HG03196 (cell line): ENCODE data around the gene ZNF496.
"Not testable (repeated sequence)": the region's sequence is repeated elsewhere in the genome, so short reads cannot be mapped to it uniquely, and the experiment has no call there.

Experiments
- ATAC-seq: cut with Tn5 transposase; IDR thresholded peaks from one replicate; pipeline ENCODE4 v1.9.1; 2021; ENCODE audit not compliant: unreplicated experiment

ZNF496 gene

DNA sequence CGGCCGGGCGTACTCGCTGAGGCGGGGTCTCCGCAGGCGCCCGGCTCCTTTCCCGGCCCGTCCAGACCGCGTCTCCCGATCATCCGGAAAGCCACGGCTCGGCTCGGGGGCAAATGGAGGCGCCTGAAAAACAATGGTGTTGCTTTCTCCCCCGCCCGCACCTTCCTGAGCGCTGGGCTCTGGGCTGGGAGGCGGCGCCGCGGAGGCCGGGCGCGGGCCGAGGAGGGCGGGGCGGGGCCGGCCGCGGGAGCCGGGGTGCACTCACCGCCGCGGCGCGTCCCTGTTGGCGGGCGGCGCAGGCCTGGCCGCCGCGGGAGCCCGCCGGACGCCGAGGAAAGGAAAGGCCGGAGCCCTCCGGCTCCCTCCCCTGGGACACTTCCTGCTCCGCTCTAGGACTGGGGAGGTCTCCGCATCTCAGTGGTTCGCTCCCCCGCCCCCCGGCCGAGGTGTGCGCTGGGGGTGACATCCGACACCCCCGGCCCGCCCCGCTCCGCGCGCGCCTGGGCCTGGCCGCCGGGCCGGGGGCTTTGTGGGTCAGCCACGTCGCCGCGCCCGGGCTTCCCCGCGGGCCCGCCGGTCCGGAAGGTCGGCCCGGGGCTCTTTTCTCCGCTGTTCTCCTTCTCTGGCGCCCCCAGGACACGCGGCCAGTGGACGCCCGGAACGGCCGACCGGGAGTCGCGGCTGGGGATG is at the start of gene ZNF496:
ZNF496 (minus strand) TSS at position 343 of the 690 bp plus-strand sequence. CDS start 2,289 bp downstream, outside the sequence.
- peak; percentile 61 for ATAC-seq

DNA sequence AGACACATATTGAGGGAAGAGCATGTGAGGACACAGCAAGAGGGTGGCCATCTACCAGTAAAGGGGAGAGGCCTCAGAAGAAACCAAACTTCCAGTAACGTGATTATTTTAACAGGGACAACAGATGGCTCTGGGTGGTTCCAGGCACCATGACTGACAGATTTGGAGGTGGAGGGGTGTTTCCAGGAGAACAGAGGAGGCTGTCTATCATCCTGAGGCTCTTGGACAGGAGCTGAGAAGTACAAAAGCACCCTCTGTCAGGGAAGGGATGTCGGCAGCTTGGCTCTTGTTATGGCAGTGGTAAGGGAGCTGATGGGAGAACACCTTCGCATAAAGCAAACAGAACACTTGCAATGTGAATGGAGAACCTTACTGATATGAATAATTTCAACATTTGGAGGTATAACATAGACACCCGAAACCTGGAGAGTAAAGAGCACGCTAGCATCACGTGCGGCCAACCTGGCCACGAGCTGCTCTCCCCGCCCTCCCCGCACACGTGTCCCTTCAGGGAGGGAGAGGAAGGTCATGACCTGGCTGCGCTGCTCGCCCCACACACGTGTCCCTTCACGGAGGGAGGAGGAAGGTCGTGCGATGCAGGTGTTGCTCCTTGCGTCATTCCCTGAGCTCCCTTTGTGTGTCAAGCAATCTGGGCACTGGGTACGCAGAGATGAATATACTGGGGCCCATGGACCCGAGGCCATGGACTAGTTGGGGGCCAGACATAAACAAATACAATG is 46.8 kb upstream of the ZNF496 start:
- no peak for ATAC-seq

DNA sequence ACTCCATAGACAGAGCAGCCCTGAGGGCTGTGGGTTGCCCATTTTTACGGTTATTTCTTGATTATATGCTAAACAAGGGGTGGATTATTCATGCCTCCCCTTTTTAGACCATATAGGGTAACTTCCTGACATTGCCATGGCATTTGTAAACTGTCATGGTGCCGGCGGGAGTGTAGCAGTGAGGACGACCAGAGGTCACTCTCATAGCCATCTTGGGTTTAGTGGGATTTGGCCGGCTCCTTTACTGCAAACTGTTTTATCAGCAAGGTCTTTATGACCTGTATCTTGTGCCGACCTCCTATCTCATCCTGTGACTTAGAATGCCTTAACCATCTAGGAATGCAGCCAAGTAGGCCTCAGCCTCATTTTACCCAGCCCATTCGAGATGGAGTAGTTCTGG is 46.0 kb upstream of the ZNF496 start:
- not testable (repeated sequence) for ATAC-seq

DNA sequence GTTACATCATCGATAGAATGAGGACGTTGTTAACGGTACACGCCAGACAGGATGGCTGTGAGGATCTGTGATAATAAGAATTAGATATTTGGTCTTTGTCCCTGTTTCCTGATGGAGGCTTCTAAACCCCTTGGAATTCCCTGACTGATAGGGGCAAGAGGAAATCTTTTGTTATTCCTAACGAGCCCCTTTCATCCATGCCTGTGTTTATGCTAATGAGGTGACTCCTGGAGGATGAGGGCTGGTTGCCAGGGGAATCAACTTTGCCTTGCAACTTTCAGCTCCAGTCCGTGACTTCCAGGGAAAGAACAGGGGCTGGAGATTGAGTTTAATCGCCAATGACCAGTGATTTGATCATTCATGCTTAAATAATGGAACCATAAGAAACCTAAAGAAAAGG is 45.0 kb upstream of the ZNF496 start:
- no peak for ATAC-seq

DNA sequence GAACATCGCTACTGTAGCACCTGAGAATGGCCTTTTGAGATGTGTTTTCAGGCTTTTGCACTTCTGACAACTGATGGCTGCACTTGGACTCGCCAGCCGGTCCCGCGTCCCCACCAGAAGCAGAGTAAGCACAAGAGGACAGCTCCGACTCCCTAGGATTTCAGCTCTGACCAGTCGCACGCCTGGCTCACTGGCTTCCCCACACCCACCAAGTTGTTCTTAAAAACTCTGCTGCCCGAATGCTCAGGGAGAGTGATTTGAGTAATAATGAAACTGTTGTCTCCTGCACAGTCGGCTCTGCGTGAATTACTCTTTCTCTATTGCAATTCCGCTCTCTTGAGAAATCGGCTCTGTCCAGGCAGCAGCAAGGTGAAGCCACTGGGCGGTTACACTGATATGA is 44.1 kb upstream of the ZNF496 start:
- ATAC-seq: no peak

DNA sequence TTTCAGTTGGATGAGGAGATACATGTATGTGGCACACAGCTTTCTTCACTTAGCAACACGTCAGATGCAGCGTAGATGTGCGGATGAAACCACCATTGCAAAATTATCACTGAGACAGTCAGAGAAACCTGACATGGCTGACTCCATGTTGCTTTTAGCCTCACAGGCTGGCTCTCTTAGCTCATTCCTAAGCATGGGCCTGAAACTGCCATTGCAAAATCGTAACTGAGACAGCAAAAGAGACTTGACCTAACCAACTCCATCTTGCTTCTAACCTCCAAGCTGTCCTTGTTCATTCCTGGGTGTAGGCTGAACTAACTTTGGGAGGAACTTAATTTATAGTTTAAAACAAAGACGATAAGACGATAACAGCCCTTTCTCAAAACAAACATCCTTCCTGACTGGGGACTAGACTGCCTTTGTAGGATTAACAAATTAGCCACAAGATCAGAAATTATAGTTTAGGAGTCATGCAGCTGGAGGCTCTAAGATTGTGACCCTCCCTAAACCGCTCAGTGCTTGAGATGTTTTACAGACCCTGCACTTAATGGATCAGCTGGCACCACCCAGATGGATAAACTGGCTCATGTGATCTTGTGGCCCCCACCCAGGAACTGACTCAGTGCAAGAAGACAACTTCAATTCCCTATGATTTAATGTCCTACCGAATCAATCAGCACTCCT is 43.1 kb upstream of the ZNF496 start:
- ATAC-seq: not testable (repeated sequence)

DNA sequence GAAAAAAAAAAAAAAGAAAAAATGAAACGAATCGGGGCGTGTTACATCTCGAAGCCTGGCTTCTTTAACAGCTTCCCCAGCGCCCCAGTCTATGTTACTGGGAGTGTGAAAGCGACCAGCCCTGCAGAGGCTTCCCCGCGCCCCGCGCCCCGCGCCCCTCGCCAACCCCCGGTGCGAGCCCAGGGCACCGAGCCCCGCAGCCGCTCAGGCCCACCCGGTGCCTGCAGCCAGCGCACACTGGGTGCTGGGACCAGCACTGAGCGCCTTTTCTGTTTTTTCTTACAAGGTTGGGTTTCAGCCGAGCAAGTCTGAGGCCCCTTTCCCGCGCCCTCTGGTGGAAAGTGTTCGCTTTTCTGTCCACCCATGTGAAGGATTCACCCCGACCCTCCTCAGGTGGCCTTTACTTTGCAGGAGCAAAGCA is 42.1 kb upstream of the ZNF496 start:
- no peak for ATAC-seq

DNA sequence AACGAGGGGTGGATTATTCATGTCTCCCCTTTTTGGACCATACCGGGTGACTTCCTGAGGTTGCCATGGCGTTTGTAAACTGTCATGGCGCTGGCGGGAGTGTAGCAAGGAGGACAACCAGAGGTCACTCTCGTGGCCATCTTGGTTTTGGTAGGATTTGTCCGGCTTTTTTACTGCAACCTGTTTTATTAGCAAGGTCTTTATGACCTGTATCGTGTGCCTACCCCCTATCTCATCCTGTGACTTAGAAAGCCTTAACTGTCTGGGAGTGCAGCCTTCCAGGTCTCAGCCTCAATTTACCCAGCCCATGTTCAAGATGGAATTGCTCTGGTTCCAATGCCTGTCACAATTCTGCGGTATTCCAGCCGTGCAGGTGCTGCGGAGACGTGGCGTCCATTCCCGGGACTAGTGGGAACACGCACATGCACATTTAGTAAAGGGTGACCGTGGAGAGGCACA is 40.2 kb upstream of the ZNF496 start:
- ATAC-seq: no peak

DNA sequence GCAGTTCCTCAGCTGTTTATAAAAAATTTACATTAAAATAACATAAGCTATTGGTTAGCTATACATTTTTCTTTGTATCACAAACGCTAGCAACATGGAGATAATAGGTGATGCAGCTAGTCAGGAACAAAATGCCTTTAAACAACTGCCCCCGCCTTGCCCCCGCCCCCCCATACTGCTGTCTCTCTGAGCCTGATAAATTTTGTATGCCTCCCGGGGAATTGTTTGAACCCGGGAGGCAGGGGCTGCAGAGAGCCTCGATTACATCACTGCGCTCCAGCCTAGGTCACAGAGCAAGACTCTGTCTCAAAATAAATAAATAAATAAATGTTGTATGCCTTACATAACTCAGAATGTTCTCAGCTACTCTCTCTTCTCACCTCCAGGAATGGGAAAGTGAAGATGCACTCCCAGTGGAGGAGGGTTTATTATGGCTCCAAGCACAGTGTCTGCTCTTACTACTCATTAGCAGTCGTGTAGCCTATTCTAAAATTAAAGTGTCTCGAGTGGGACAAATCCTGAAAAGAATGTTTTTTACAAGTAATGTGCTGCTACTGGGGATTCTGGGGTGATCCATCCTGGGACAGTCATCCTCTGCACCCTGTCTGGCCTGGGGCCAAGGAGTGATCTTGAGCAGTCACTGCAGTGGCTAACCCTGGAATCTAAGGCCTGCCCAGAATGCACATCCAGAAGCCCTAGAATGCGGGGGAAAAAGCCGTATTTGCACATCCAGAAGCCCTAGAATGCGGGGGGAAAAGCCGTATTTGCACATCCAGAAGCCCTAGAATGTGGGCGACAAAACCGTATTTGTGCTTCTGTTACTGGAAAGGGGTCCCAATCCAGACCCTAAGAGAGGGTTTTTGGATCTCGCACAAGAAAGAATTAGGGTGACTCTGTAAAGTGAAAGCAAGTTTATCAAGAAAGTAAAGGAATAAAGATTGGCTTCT is 39.4 kb upstream of the ZNF496 start:
- no peak for ATAC-seq

DNA sequence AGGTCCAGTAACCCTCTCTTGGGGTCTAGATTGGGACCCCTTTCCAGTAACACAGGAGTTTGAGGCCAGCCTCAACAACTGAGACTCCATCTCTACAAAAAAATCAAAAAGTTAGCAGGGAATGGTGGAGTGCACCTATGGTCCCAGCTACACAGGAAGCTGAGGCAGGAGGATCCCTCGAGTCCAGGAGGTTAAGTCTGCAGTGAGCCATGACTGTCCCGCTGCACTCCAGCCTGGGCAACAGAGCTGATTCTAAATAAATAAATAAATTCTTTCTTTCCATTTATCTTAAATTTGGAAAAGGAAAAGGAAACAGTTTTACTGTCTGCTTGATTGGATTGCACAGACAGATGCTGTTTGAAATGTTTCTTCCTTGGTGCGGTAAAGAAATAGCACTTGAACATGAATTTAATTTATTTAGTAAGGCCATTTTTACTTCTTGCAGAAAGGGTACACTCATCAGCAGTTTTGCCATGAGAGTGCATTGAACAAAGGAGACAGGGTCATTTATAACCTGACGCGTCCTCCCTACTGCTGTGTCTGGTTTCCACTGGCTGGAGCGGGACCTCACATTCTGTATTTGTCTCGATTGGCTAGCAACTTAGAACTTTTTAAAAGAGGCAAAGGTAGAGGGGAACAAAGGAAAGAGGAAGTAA is 37.0 kb upstream of the ZNF496 start:
- no peak for ATAC-seq

DNA sequence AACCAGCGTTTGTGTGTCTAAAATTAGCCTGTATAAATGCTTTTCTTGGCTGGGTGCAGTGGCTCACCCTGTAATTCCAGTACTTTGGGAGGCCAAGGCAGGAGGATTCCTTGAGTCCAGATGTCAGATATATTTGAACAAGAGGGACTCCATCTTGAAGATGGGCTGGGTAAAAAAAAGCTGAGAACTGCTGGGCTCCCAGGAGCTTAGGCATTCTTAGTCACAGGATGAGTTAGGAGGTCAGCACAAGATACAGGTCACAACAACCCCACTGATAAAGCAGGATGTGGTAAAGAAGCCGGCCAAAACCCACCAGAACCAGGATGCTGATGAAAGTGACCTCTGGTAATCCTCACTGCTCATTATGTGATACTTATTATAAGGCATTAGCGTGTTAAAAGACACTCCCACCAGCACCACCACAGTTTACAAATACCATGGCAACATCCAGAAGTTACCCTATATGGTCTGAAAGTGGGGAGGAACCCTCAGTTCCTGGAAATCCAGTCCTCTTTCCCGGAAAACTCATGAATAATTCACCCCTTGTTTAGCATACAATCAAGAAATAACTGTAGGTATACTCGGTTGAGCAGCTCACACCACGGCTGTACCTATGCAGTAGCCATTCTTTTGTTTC is 36.2 kb upstream of the ZNF496 start:
- ATAC-seq: no peak

DNA sequence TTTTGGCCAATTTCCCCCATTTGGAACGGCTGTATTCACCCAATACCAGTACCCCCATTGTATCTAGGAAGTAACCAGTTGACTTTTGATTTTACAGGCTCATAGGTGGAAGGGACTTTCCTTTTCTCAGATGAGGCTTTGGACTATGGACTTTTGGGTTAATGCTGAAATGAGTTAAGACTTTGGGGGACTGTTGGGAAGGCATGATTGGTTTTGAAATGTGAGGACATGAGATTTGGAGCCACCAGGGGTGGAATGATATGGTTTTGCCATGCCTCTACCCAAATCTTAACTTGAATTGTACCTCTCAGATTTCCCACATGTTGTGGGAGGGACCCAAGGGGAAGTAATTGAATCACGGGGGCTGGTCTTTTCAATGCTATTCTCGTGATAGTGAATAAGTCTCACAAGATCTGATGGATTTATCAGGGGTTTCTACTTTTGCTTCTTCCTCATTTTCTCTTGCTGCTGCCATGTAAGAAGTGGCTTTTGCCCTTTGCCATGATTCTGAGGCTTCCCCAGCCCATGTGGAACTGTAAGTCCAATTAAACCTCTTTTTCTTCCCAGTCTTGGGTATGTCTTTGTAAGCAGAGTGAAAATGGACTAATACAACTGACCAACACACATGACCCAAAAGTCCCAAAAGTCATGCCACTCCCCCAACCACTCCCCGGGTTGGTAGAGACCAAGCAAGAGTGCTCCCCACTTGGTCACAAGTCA is 35.4 kb upstream of the ZNF496 start:
- ATAC-seq: no peak

DNA sequence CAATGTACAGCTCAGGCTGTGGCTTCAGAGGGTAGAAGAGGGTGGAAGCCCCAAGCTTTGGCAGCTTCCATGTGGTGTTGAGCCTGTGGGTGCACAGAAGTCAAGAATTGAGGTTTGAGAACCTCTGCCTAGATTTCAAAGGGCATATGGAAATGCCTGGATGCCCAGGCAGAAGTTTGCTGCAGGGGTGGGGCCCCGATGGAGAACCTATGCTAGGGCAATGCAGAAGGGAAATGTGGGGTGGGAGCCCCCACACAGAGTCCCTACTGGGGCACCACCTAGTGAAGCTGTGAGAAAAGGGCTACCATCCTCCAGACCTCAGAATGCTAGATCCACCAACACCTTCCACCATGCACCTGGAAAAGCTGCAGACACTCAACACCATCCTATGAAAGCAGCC is 34.7 kb upstream of the ZNF496 start:
- ATAC-seq: not testable (repeated sequence)

DNA sequence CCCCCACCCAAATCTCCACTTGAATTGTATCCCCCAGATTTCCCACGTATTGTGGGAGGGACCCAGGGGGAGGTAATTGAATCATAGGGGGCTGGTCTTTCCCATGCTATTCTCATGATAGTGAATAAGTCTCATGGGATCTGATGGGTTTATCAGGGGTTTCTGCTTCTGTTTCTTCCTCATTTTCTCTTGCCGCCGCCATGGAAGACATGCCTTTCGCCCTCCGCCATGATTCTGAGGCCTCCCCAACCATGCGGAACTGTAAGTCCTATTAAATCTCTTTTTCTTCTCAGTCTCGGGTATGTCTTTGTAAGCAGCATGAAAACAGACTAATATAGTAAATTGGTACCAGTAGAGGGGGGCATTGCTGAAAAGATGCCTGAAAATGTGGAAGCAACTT is 33.4 kb upstream of the ZNF496 start:
- ATAC-seq: no peak

DNA sequence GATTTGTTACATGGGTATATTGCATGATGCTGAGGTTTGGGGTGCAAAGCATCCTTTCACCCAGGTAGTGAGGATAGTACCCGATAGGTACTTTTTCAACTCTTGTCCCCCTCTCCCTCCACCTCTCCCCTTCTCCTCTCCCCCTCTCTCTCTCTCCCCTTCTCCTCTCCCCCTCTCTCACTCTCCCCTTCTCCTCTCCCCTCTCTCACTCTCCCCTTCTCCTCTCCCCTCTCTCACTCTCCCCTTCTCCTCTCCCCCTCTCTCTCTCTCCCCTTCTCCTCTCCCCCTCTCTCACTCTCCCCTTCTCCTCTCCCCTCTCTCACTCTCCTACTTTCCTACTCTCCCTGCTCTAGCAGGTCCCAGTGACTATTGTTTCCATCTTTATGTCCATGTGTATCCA is 31.3 kb upstream of the ZNF496 start:
- not testable (repeated sequence) for ATAC-seq

DNA sequence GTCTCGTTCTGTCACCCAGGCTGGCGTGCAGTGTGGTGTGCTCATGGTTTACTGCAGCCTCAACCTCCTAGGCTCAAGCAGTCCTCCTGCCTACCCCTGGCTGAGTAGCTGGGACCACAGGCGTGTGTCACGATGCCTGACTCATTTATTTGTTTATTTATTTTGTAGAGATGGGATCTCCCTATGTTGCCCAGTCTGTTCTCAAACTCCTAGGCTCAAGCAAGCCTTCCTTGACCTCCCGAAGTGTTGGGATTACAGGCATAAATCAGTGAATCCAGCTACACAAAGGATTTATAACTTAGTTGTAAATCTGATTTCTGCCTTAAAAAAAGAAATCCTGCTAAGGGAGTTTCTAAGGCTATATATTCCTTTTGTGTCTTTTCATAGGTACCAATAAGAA is 30.5 kb upstream of the ZNF496 start:
- ATAC-seq: no peak

DNA sequence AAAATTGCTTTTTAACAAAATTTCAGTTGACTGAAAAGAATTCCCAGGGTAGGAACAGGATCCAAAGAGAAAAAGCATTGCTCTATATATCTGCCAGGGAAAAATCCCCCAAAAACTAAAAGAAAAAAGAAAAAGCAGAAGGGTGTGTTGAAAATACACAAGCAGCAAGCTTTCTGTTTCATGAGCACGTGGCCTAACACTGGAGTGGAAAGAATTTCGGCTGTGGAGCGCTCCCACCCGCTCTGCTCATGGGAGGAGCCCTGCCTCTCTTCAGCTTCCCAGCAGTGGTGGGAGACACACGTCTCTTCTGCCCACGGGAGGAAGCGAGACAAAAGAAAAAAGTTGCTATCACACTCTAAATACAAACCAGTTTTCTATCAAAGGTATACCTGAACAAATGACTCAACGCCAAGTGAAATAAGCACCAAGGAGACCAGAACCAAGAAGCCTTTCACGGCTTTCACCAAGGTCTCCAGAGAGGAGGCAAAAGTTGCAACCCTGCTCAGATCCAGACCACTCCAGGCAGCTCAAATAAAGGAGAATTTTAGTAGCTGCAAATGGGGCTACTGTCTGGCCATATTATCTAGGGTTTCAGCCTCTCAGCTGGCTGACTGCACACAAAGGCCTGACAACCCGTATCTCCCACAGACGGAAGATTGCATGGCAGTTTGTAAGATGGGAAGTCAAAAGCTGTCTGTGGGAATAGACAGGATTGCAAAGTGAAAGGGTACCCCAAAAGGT is 29.5 kb upstream of the ZNF496 start:
- ATAC-seq: no peak

DNA sequence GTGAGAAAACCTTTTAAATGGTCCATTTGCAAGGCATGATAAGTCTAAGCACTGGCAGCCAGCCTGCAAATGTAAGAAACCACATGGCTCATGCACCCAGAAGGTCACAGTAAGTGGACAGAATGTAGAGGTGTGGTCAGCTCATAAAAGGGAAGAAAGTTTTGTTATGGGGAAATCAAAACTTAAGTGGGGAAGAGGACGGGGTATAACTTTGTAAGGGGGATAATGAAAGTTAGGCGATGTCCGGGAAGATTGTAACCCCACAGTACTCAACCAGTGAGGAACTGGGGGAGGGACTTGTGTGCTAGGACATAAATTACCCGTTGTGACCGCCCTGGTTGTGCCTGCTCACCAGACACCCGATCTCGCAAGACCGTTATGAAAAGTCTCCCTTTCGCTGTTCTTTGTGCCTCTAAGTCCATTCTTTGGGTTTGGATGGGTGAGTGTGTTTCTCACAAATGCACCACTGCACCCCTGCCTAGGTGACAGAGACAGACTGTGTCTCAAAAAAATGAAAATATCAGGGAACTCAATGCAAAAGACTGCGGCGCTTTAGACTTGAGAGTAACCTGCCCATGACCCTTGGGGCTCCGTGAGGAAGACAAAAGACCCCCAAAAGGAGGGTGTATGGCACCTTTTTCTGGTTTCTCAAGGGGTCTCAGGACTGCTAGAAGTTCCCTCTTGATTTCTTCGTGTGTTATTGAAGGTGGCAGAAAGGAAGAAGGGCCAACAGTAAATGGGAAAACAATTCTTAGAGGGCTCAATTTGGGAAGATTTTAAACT is 28.6 kb upstream of the ZNF496 start:
- ATAC-seq: no peak
